Measurements from ENCODE around the gene CLDN16.

DNA sequence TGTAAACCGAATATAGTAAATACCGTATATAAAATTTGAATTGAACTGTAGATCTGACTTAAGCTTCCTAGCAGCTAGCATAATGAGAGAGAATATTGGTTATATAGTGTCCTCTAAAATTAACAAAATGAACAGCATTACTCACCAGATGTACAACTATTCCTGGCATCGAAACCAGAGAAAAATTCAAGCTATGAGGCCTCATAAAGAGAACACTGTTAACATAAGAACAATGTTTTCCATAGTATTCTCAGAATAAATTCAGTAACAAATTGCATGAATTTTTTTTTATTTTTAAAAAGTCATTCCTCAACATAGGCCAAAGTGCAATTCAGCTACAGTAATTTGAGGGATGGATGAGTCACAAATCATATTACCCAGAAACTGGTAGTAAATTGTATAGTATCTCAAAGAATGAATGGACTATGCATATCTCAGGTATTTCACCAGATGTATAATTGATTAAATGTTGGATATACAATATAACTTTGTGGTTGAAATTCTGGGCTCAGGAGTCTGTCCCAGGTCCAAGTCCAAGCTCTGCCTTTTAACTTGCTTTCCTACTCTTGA, 56.7 kb downstream of the CLDN16 start:
- TF ChIP-seq, protein P1, sequence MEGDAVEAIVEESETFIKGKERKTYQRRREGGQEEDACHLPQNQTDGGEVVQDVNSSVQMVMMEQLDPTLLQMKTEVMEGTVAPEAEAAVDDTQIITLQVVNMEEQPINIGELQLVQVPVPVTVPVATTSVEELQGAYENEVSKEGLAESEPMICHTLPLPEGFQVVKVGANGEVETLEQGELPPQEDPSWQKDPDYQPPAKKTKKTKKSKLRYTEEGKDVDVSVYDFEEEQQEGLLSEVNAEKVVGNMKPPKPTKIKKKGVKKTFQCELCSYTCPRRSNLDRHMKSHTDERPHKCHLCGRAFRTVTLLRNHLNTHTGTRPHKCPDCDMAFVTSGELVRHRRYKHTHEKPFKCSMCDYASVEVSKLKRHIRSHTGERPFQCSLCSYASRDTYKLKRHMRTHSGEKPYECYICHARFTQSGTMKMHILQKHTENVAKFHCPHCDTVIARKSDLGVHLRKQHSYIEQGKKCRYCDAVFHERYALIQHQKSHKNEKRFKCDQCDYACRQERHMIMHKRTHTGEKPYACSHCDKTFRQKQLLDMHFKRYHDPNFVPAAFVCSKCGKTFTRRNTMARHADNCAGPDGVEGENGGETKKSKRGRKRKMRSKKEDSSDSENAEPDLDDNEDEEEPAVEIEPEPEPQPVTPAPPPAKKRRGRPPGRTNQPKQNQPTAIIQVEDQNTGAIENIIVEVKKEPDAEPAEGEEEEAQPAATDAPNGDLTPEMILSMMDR (IDR thresholded peaks at IDR 0.05) = no peak
- TF ChIP-seq POLR2A (IDR thresholded peaks at IDR 0.05) = no peak
- TF ChIP-seq POLR2AphosphoS5 (IDR thresholded peaks at IDR 0.05) = no peak
- no peak for TF ChIP-seq EP300 (IDR thresholded peaks at IDR 0.05)

All from stomach (tissue), 4 donors.